Heart left ventricle (tissue), 13 donors: Measurements from ENCODE around the gene HOXA9.

ENCODE experiments used
- CTCF ChIP-seq, 12 donors: fragments of 200-600 bp; sonication (generic) in 4 of 12; IDR thresholded peaks; one replicate each; pipeline versions ENCODE4 v1.5.0 to v1.8.0; 2018 to 2022; ENCODE audit warnings: antibody characterized with exemption in 12 of 12, mild to moderate bottlenecking in 5 of 12
- POLR2A ChIP-seq, 2 donors: fragments of 450-650 bp; IDR thresholded peaks; one replicate each; pipeline ENCODE4 v1.6.1; 2017; ENCODE audit warnings: antibody characterized with exemption in 2 of 2, mild to moderate bottlenecking in 2 of 2, moderate library complexity in 2 of 2
- donor health status: ischemic (EF 13 %, LVEDD 7.1; RV severe dilation, severe dysfunction).
- donor health status: DM: no; HTN: yes; CAD: no.
- donor health status: DM: no; HTN: no; CAD: no.
- donor health status: ischemic (EF 25% LVEDD 6.9; RV normal size, moderate dysfunction).
- donor health status: ischemic (EF 25% LVEDD 5.7; RV mildly dilated, moderate dysfunction).
- donor health status: ischemic (EF 35%, LVEDD 5.7; RV mildly dilated, moderate dysfunction).
- donor health status: nonischemic (EF 11% LVEDD 7.7; RV severe dilation, severe dysfunction).
- donor health status: DM: yes; HTN: yes; CAD: no.
- donor health status: PGD.
- donor health status: ischemic (EF 29% LVEDD 5.4; RV normal size, mild dysfunction).
- donor health status: nonischemic (EF 23%, LVEDD 6.1; RV moderate dilation, normal function).

GRCh38 chr7:27211084-27211446 lies 45.7 kb upstream of the HOXA9 start:
- no peak for TF ChIP-seq CTCF (IDR thresholded peaks at IDR 0.05)
- TF ChIP-seq POLR2A (IDR thresholded peaks at IDR 0.05): no peak
